Tibial nerve (tissue), 4 donors: ENCODE data around the gene SH2D5. TPM values are rescaled to one million over a fixed set of nuclear protein-coding genes. Genes with fewer than 3 reads are reported as not detected.

Source experiments
- DNase-seq, 2 donors: peaks; one replicate each; pipeline ENCODE4 v3.0.0-alpha.2; 2019; ENCODE audit warnings: low spot score in 2 of 2
- H3K27ac ChIP-seq, 4 donors: fragments of 200-600 bp; sonication (generic) in 3 of 4; one replicate each; pipeline ENCODE4 v1.5.1; 2017 to 2019; ENCODE audit warnings: mild to moderate bottlenecking in 1 of 4
- H3K27me3 ChIP-seq, 2 donors: fragments of 200-600 bp; sonication (generic) in 1 of 2; one replicate each; pipeline versions ENCODE4 v1.5.1 to v1.6.0; 2017 to 2019
- H3K36me3 ChIP-seq, 3 donors: fragments of 200-600 bp; sonication (generic); one replicate each; pipeline ENCODE4 v1.5.1; 2018 to 2019
- H3K4me1 ChIP-seq, 4 donors: fragments of 200-600 bp; sonication (generic) in 3 of 4; one replicate each; pipeline ENCODE4 v1.5.1; 2017 to 2019
- H3K4me3 ChIP-seq, 4 donors: fragments of 200-600 bp; sonication (generic) in 3 of 4; one replicate each; pipeline ENCODE4 v1.5.1; 2017 to 2019; ENCODE audit warnings: mild to moderate bottlenecking in 1 of 4, moderate library complexity in 1 of 4
- H3K9me3 ChIP-seq, 4 donors: fragments of 200-600 bp; sonication (generic) in 3 of 4; one replicate each; pipeline ENCODE4 v1.5.1; 2017 to 2019
- CTCF ChIP-seq, 5 experiments: fragments of 200-600 bp in 3 of 5; fragments of 450-650 bp in 2 of 5; sonication (generic) in 3 of 5; IDR thresholded peaks; one replicate each; pipeline ENCODE4 v1.5.1; 2016 to 2019; ENCODE audit warnings: antibody characterized with exemption in 5 of 5, mild to moderate bottlenecking in 3 of 5, moderate library complexity in 2 of 5
- EP300 ChIP-seq, 2 donors: sonication (generic); formaldehyde crosslinking; IDR thresholded peaks; one replicate each; pipeline ENCODE4 v1.6.1; 2017; ENCODE audit warnings: antibody characterized with exemption in 2 of 2, mild to moderate bottlenecking in 1 of 2
- POLR2A ChIP-seq, 2 donors: fragments of 450-650 bp; IDR thresholded peaks; one replicate each; pipeline ENCODE4 v1.6.1; 2017; ENCODE audit warnings: antibody characterized with exemption in 2 of 2, mild to moderate bottlenecking in 2 of 2, moderate library complexity in 2 of 2
- WGBS, 2 donors: methylation state at CpG; one replicate each; pipeline ENCODE4 v1.1.5; 2018; 5-methylcytosine and 5-hydroxymethylcytosine counted together
- total RNA-seq, 4 donors: library from RNA; depleted of rRNA; stranded (reverse); fragments of >200 nt; gene quantifications; one replicate each; pipeline ENCODE4 v1.1.0, GENCODE V29; 2016

Gene SH2D5
- total RNA-seq, 4 donors from 2014 or later, result not detected

GRCh38 chr1:20708057-20708456 is 24.4 kb downstream of the SH2D5 start:
- H3K36me3 ChIP-seq, result no peaks in the 10 kb centered on the region
- DNase-seq, result no peak
- H3K27me3 ChIP-seq, result peaks cover 0 to 2% of the 10 kb centered on the region in 2 donors
- TF ChIP-seq POLR2A (IDR thresholded peaks at IDR 0.05) (no peak), EP300 (IDR thresholded peaks at IDR 0.05) (no peak), CTCF (IDR thresholded peaks at IDR 0.05) (no peak)
- no peaks in the 10 kb centered on the region for H3K4me1 ChIP-seq
- H3K9me3 ChIP-seq, result no peaks in the 10 kb centered on the region
- no peak overlapping the region for H3K27ac ChIP-seq
- WGBS, 2 donors, result 73 to 75% methylated on average over 6 of the region's 6 CpGs
- no peak overlapping the region for H3K4me3 ChIP-seq

- no peak overlapping the region for H3K27ac ChIP-seq
- TF ChIP-seq POLR2A (IDR thresholded peaks at IDR 0.05), result no peak
- no peak for TF ChIP-seq CTCF (IDR thresholded peaks at IDR 0.05)
- DNase-seq, result no peak
Measured at GRCh38 chr1:20706841-20707240, 25.7 kb downstream of the SH2D5 start.

GRCh38 chr1:20705203-20705755 is 27.2 kb downstream of the SH2D5 start:
- Histone ChIP-seq H3K9me3 (no peaks in the 10 kb centered on the region), H3K27ac (no peak overlapping the region), H3K4me1 (no peaks in the 10 kb centered on the region), H3K27me3 (no peaks in the 10 kb centered on the region), H3K4me3 (no peak overlapping the region), H3K36me3 (no peaks in the 10 kb centered on the region)
- no peak for DNase-seq
- WGBS, 2 donors, result 76 to 84% methylated on average over 15 of the region's 15 CpGs
- no peak for TF ChIP-seq POLR2A (IDR thresholded peaks at IDR 0.05)
- TF ChIP-seq EP300 (IDR thresholded peaks at IDR 0.05), result no peak
- TF ChIP-seq CTCF (IDR thresholded peaks at IDR 0.05), result no peak

More at GRCh38 chr1:20706841-20707240, 25.7 kb downstream of the SH2D5 start:
- Histone ChIP-seq H3K36me3 (no peaks in the 10 kb centered on the region), H3K4me1 (no peaks in the 10 kb centered on the region), H3K27me3 (no peaks in the 10 kb centered on the region), H3K4me3 (no peak overlapping the region), H3K9me3 (no peaks in the 10 kb centered on the region)
- 50 to 56% methylated on average over 5 of the region's 5 CpGs for WGBS, 2 donors

GRCh38 chr1:20704390-20705202 is 27.9 kb downstream of the SH2D5 start:
- H3K27me3 ChIP-seq, result no peaks in the 10 kb centered on the region
- TF ChIP-seq POLR2A (IDR thresholded peaks at IDR 0.05) (no peak), CTCF (IDR thresholded peaks at IDR 0.05) (no peak), EP300 (IDR thresholded peaks at IDR 0.05) (no peak)
- 96 to 99% methylated on average over 28 to 34 of the region's 41 CpGs for WGBS, 2 donors
- H3K9me3 ChIP-seq, result no peaks in the 10 kb centered on the region
- H3K4me3 ChIP-seq, result no peak overlapping the region
- no peaks in the 10 kb centered on the region for H3K4me1 ChIP-seq
- H3K36me3 ChIP-seq, result no peaks in the 10 kb centered on the region
- no peak for DNase-seq
- no peak overlapping the region for H3K27ac ChIP-seq

- no peak overlapping the region for H3K4me3 ChIP-seq
- H3K36me3 ChIP-seq, result no peaks in the 10 kb centered on the region
- DNase-seq, result no peak
- no peaks in the 10 kb centered on the region for H3K4me1 ChIP-seq
- H3K27me3 ChIP-seq, result no peaks in the 10 kb centered on the region
- no peak for TF ChIP-seq EP300 (IDR thresholded peaks at IDR 0.05)
- TF ChIP-seq POLR2A (IDR thresholded peaks at IDR 0.05), result no peak
- TF ChIP-seq CTCF (IDR thresholded peaks at IDR 0.05), result no peak
- H3K9me3 ChIP-seq, result no peaks in the 10 kb centered on the region
- no peak overlapping the region for H3K27ac ChIP-seq
- 86 to 88% methylated on average over 4 of the region's 4 CpGs for WGBS, 2 donors
Measured at GRCh38 chr1:20703124-20703756, 29.3 kb downstream of the SH2D5 start.
